GM10847 (cell line): ENCODE data around the gene ALPG.

Experiments used
- POLR2A ChIP-seq: IDR thresholded peaks from 2 replicates; pipeline ENCODE4 v1.6.1; 2011; ENCODE audit not compliant: insufficient read length; ENCODE audit errors: extremely low read depth

The ALPG gene

DNA sequence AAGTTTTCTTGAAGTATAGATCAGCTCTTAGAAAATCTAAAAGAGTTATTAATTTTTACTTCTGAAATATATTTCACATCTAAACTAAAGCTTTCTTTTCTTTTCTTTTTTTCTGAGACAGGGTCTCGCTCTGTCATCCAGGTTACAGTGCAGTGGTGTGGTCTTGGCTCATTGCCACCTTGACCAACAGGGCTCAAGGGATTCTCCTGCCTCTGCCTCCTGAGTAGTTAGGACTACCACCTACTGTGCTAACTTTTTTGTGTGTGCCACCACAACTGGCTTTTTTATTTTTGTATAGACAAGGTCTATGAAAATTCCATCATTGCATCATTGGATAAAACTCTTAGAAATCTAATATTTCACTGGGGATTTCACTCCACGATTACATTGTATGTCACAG, 10.0 kb upstream of the ALPG start:
- no peak for TF ChIP-seq POLR2A

DNA sequence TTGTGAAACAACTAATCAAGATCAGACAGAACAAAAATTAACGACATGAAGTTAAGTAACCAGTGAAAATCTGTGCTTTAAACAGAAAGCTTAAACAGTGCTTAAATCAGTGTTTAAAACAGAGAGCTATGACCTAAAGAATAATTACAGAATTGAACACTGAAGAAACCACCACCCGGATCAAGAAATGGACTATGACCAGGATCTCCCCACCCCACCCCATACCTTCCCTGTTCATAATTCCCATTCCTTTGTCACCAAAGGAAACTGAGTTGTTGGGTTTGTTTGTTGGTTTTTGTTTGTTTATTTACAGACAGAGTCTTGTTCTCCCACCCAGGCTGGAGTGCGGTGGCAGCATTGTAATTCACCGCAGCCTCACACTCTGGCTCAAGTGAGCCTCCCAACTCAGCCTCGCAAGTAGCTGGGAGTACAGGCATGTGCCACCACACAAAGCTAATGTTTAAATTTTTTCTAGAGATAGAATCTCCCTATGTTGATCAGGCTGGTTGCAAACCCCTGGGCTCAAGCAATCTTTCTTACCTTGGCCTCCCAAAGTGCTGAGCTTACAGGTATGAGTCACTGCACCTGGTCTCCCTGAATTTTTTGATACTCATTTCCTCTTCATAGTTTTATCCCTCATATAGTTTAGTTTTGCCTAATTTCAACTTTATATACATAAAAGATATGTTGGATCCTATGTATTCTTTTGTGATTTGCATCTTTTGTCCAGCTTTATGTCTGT, 8.2 kb upstream of the ALPG start:
- TF ChIP-seq POLR2A, result no peak

DNA sequence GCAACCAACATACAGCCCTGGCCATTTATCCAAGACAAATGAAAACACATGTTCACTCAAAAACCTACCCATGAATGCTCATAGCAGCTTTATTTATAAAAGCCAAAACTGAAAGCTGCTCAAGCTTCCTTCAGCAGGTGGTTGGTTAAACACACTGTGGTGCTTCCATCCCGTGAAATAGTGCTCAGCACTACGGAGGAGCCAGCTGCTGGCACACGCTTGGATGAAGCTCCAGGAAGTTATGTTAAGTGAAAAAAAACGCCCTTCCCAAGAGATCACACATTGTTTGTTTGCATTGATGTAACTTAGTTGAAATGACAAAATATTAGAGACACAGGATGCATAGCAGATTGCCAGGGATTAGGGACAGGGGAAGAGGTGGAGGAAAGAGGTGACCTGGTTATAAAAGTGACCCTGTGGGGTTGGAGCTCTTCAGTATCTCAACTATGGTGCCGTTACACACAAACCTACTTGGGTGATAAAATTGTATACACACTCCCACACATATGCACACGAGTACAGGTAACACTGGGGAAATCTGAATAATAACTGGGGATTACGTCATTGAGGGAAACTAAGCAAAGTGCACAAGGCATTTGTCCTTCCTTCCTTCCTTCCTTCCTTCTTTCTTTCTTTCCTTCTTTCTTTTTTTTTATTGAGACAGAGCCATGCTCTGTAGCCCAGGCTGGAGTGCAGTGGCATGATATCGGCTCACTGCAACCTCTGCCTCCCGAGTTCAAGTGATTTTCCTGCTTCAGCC, 6.2 kb upstream of the ALPG start:
- TF ChIP-seq POLR2A, result no peak

DNA sequence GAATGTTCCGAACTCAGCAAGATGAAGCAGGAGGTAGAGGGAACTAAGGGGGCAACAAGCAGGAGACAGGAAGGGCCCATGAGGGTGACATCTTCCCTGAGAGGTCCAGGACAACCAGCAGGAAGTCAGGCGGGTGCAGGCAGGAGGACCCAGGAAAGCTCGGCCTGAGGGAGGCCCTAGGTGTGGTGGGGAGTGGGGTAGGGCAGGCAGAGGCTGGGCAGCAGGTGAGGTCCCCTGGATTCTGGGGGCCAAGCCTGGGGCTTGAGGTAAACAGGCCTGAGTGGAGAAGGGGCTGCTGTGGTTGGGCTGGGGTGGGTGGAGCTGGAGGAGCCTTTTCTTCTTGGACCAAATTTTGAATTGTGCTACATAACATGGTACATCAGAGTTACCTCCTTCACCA, 4.1 kb upstream of the ALPG start:
- TF ChIP-seq POLR2A, result no peak

GRCh38 chr2:232405943-232406510, 617 bp upstream of the ALPG start:
- no peak for TF ChIP-seq POLR2A

DNA sequence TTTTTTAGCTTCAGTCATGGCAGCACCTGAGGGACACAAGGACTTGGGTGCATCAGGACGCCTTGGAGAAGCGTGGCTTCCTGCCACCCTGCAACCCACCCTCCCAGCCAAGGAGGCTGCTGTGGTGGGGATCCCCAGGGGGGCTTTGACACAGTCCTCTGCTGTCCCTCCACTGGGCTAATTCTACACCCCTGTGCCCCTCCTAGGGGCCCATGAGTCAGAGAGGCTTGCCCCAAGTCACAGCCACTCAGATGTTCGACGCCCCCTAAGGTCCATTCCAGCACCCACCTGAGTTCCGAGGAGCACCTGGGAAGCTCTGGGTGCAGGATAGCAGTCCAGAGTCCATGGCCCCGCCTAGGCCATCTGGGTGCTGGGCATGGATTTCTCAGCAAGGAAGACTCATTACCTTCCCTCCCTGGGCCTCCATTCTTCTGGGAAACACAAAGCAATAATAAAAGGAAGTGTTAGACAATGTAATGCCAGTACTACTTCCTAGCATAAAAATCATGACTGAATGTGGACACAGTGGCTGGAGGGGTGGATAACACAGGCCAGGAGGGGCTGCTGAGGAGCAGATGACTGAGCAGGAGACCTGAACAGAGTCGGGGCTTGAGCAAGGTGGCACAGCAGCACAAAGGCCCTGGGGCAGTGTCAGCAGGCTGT, 3.7 kb downstream of the ALPG start:
- TF ChIP-seq POLR2A, result no peak

DNA sequence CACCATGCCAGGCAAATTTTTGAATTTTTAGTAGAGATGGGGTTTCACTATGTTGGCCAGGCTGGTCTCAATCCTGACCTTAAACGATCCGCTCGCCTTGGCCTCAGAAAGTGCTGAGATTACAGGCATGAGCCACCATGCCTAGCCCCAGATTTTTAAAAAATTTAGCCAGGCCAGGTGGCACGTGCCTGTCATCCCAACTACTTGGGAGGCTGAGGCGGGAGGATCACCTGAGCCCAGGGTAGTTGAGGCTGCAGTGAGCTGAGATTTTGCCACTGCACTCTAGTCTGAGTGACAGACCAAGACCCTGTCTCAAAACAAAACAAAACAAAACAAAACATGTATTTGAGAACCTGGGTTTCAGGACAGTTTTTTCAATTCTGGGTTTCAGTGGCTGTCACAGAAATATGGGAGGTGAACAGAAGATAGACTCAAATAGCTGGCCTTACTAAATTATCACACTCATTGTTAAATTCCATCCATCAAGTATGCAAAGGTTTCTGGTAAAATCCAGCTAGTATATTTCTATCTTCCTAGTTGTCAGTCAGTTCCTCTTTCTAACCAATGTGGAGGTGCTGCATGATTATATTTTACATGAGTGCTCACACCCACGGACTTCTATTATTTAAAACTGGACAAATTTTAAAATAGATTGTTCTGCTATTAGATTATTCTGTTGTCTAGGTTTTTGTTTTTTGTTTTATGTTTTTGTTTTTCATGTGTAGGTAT, 5.4 kb downstream of the ALPG start:
- TF ChIP-seq POLR2A, result no peak

GRCh38 chr2:232412986-232413385, 6.3 kb downstream of the ALPG start:
- no peak for TF ChIP-seq POLR2A

- TF ChIP-seq POLR2A, result no peak
Observed at GRCh38 chr2:232415138-232415690, 8.6 kb downstream of the ALPG start.

DNA sequence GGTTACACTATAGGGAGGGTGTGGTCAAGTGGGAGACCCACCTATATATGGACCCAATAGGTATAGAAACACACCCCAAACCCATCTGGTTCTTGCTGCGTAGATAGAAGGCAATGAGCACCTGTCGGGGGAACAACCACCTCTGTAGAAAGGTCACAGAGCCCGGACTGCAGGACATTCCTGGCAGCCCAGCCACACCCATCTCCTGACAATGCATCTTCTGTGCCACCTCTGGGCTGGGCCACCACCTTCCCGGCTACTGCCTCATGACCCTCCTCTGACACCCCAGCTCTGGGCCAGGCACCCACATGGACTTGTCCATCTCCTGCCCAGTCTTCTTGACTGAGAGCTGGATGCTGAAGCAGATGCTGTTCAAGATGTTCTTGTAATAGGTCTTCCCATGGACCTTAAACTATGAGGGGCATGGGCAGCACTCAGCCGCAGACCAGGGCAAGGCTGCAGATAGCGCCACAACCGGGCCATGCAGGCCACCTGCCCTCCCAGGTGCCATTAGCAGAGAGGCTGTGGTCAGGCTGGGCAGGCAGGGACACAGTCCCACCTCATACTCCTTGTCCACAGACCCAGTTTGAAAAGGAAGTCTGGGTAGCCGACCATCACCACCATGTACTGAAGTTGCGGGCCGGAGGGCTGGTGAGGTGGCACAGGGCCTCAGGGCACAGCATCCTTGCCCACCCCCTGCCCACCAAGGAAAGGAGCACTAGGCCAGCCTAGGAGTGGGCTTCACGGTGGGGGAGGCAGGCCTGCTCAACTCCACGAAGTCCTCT, 9.3 kb downstream of the ALPG start:
- TF ChIP-seq POLR2A, result no peak

DNA sequence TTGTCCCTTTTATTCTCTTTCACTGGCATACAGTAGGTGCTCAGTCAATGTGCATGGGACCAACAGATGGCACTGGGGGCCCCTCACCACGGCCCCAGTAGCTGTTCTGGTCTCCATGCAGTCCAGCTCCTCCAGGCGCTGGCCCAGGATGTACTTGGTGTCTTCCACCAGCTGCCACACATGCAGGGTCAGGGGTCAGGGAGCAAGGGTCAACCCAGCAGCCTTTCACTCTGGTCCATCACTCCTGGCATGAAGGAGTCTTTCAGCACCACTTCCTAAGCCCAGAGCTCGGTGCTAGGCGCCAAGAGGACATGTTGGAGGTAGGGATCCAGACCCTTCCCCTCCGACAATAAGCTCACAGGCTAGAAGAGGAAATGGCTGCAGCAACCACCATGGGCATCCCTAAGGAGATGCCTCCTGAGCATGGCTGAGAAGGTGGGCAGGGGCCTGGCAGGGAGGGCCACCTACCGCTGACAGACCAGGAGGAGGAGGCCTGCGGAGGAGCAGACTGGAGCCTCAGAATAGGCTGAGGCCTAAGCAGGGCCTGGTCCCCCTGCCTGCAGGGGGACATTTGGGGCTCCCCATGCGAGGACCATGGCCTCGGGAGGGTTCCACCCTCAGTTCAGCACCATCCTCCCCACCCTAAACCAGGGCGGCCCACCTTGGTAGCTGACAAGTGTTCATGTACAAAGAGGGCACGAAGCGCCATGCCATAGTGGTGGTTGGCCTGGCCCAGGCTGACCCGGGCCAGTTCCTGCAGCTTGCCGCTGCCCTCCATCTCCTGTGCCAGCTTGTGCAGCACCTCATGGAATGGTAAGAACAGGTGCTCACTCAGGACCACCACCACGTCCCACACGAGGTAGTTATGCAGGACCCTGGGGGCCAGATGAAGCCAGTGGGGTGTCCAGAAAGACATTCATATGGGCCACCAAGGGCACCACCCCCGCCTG, 10.2 kb downstream of the ALPG start:
- TF ChIP-seq POLR2A, result no peak

- no peak for TF ChIP-seq POLR2A
Observed at GRCh38 chr2:232417489-232417888, 10.8 kb downstream of the ALPG start.

DNA sequence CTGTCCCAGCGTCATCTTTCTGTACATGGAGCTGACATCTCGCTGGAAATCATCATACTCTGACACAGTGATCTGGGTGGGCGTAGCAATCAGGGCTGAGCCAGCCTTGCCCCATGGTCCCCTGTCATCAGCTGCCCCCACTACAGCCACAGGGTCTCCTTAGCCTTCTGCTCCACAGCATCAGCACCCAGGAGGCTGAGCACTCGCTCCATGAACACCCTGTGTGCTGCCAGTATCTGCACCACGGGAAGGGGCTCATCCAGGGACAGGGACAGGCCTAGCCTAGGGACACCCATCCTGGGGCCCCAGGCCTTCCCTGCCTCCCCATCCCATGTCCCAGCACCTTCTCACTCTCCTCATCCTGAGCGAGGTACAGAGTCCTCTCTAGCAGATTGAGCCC, 11.4 kb downstream of the ALPG start:
- no peak for TF ChIP-seq POLR2A
